Keratinocyte (primary cell): ENCODE measurements around the gene CFAP410. TPM values are rescaled to one million over a fixed set of nuclear protein-coding genes. Genes with fewer than 3 reads are reported as not detected.

ENCODE experiments used
- DNase-seq: peaks from one replicate; pipeline ENCODE4 v3.0.0-alpha.2; 2011; ENCODE audit warnings: low read depth, missing footprints, low spot score
- FAIRE-seq: peaks from 2 replicates; lab custom pipeline; 2011; peaks lifted over from hg19 to GRCh38; lab: Jason Lieb, UNC
- H2AFZ ChIP-seq: 2 replicates; pipeline ENCODE4 v1.6.0; 2012; ENCODE audit warnings: low read length, control low read depth, inconsistent platforms; ENCODE audit not compliant: control insufficient read depth
- H3K27ac ChIP-seq: 2 replicates; pipeline ENCODE4 v1.5.1; 2011; ENCODE audit warnings: low read length; ENCODE audit not compliant: control insufficient read depth, insufficient read depth
- H3K27me3 ChIP-seq: 3 replicates; pipeline ENCODE4 v1.6.0; 2011; ENCODE audit warnings: low read length; ENCODE audit not compliant: control insufficient read depth, insufficient read depth; ENCODE audit errors: extremely low read depth
- H3K36me3 ChIP-seq, 2 experiments: 2 replicates in 1 of 2; 3 replicates in 1 of 2; pipeline ENCODE4 v1.5.1; 2011; ENCODE audit warnings: low read length in 2 of 2, mild to moderate bottlenecking in 1 of 2; ENCODE audit not compliant: control insufficient read depth in 2 of 2, insufficient read depth in 2 of 2; ENCODE audit errors: extremely low read depth in 1 of 2
- H3K4me1 ChIP-seq: 3 replicates; pipeline ENCODE4 v1.5.1; 2011; ENCODE audit warnings: low read length; ENCODE audit not compliant: control insufficient read depth, insufficient read depth; ENCODE audit errors: extremely low read depth
- H3K4me2 ChIP-seq: 3 replicates; pipeline ENCODE4 v1.6.0; 2011; ENCODE audit warnings: low read depth, low read length; ENCODE audit not compliant: control insufficient read depth, insufficient read depth; ENCODE audit errors: extremely low read depth
- H3K4me3 ChIP-seq, 3 experiments: fragments of 200-600 bp in 1 of 3; sonication (generic) in 1 of 3; 2 replicates in 2 of 3; 3 replicates in 1 of 3; pipeline ENCODE4 v1.5.1; 2011 to 2016; ENCODE audit warnings: low read length in 3 of 3, mild to moderate bottlenecking in 3 of 3, control low read depth in 2 of 3, inconsistent platforms in 1 of 3, low read depth in 1 of 3, mixed read lengths in 1 of 3, mixed run types in 1 of 3, moderate library complexity in 1 of 3; ENCODE audit not compliant: control insufficient read depth in 2 of 3, insufficient read depth in 2 of 3; ENCODE audit errors: extremely low read depth in 1 of 3
- H3K79me2 ChIP-seq: 2 replicates; pipeline ENCODE4 v1.6.0; 2012; ENCODE audit warnings: low read length; ENCODE audit not compliant: control insufficient read depth, insufficient read depth
- H3K9ac ChIP-seq: 3 replicates; pipeline ENCODE4 v1.6.0; 2011; ENCODE audit warnings: low read length; ENCODE audit not compliant: control insufficient read depth, insufficient read depth; ENCODE audit errors: extremely low read depth
- H3K9me1 ChIP-seq: 3 replicates; pipeline ENCODE4 v1.6.0; 2011; ENCODE audit warnings: low read length; ENCODE audit not compliant: control insufficient read depth, insufficient read depth; ENCODE audit errors: extremely low read depth
- H3K9me3 ChIP-seq: 2 replicates; pipeline ENCODE4 v1.5.1; 2012; ENCODE audit warnings: low read depth, low read length; ENCODE audit not compliant: control insufficient read depth
- H4K20me1 ChIP-seq: 3 replicates; pipeline ENCODE4 v1.6.0; 2011; ENCODE audit warnings: low read length; ENCODE audit not compliant: control insufficient read depth, insufficient read depth; ENCODE audit errors: extremely low read depth
- EZH2 ChIP-seq: IDR thresholded peaks from one replicate; pipeline ENCODE4 v1.6.1; 2012; ENCODE audit warnings: inconsistent platforms, mild to moderate bottlenecking, low read length, moderate library complexity
- dilution Hi-C: fragments of 300-500 bp; cut with MboI; formaldehyde crosslinking; loops from one replicate; pipeline ENCODE4 v1.7.0; 2020; ENCODE audit warnings: low sequenced_read_pairs; ENCODE audit not compliant: extremely low pct_ligation_motif_present
- polyA plus RNA-seq, 5 experiments: library from polyadenylated mRNA; depleted of rRNA in 3 of 5; stranded (reverse) in 3 of 5; stranded (forward) in 1 of 5; unstranded in 1 of 5; fragments of >200 nt; gene quantifications; 1 replicate in 1 of 5; 2 replicates in 3 of 5; 3 replicates in 1 of 5; pipeline versions ENCODE4 v1.2.1 to v1.2.3, GENCODE V29; 2011 to 2012; ENCODE audit warnings: missing spikeins in 2 of 5, low read depth in 1 of 5, low replicate concordance in 1 of 5
- TF ChIP-seq, protein P1 (sequence below), 3 experiments: IDR thresholded peaks in 1 of 3; conservative IDR thresholded peaks in 1 of 3; optimal IDR thresholded peaks in 1 of 3; 2 replicates in 2 of 3; 3 replicates in 1 of 3; pipeline versions ENCODE3 to v1.5.1; 2011; ENCODE audit warnings: low read length in 3 of 3, mild to moderate bottlenecking in 3 of 3, moderate library complexity in 2 of 3, control low read depth in 1 of 3, inconsistent platforms in 1 of 3; ENCODE audit not compliant: insufficient read depth in 2 of 3; ENCODE audit errors: extremely low read depth in 1 of 3

The CFAP410 gene
- polyA plus RNA-seq, 1 donor (not counting 4 experiments of a cell fraction or from before 2014, with no cell fraction given) = 2.2 TPM

DNA sequence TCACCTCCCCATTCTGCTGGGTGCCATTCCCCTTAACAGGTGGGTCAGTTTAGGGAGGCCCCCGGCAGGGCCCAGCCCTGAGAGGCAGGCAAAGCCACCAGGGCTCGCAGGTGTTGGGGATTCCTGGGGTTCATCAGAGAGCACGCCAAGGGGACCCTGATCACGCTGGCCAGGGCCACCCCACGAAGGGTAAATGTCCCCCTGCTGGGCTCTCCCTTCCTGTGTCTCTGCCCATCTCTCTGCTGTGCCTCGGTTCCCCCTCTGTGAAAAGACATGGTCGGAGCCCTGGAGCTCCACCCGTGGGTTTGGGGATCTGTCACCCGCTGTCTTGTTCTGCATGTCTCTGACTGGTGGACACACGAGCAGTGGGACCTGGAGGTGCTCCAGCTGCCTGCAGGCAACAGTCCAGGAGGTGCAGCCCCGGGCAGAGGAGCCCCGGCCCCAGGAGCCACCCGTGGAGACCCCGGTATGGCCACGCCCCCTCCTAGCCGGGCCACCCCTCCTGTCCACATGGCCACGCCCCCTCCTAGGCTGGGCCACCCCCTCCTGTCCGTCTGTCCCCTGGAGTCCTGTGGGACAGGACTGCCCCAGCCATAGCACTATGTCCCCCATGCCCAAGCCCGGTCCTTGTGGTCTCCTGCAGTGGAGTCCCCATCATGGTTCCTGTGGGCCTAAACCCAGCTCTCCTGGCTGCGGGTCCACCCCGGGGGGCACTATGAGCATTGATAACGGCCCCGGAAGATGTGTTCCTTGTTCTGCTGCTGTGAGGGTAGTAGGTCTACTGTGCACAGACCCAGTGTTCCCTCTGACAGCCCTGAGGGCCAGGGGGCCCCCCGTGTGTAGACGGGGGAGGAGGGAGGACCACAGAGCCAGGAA is 47.0 kb downstream of the CFAP410 start:
- H3K4me1 ChIP-seq = no peaks in the 10 kb centered on the region
- peaks cover 7% of the 10 kb centered on the region for H4K20me1 ChIP-seq
- FAIRE-seq = no peak
- H3K4me3 ChIP-seq = no peak overlapping the region
- H2AFZ ChIP-seq = no peak overlapping the region
- H3K9me1 ChIP-seq = no peaks in the 10 kb centered on the region
- no peak overlapping the region for H3K9ac ChIP-seq
- dilution Hi-C loops = no loop called here
- DNase-seq = no peak
- H3K4me2 ChIP-seq = no peak overlapping the region
- no peaks in the 10 kb centered on the region for H3K36me3 ChIP-seq
- TF ChIP-seq, protein P1, sequence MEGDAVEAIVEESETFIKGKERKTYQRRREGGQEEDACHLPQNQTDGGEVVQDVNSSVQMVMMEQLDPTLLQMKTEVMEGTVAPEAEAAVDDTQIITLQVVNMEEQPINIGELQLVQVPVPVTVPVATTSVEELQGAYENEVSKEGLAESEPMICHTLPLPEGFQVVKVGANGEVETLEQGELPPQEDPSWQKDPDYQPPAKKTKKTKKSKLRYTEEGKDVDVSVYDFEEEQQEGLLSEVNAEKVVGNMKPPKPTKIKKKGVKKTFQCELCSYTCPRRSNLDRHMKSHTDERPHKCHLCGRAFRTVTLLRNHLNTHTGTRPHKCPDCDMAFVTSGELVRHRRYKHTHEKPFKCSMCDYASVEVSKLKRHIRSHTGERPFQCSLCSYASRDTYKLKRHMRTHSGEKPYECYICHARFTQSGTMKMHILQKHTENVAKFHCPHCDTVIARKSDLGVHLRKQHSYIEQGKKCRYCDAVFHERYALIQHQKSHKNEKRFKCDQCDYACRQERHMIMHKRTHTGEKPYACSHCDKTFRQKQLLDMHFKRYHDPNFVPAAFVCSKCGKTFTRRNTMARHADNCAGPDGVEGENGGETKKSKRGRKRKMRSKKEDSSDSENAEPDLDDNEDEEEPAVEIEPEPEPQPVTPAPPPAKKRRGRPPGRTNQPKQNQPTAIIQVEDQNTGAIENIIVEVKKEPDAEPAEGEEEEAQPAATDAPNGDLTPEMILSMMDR (optimal IDR thresholded peaks at IDR 0.05 in 1 of 3, IDR thresholded peaks at IDR 0.05 in 1 of 3, conservative IDR thresholded peaks at IDR 0.05 in 1 of 3; ENCODE audit: extremely low read depth in 1 of 3, insufficient read depth in 2 of 3, low read length in 3 of 3) = no peak
- no peak for TF ChIP-seq EZH2
- H3K79me2 ChIP-seq = no peaks in the 10 kb centered on the region
- no peaks in the 10 kb centered on the region for H3K9me3 ChIP-seq
- H3K27me3 ChIP-seq = peaks cover 32% of the 10 kb centered on the region
- no peak overlapping the region for H3K27ac ChIP-seq

DNA sequence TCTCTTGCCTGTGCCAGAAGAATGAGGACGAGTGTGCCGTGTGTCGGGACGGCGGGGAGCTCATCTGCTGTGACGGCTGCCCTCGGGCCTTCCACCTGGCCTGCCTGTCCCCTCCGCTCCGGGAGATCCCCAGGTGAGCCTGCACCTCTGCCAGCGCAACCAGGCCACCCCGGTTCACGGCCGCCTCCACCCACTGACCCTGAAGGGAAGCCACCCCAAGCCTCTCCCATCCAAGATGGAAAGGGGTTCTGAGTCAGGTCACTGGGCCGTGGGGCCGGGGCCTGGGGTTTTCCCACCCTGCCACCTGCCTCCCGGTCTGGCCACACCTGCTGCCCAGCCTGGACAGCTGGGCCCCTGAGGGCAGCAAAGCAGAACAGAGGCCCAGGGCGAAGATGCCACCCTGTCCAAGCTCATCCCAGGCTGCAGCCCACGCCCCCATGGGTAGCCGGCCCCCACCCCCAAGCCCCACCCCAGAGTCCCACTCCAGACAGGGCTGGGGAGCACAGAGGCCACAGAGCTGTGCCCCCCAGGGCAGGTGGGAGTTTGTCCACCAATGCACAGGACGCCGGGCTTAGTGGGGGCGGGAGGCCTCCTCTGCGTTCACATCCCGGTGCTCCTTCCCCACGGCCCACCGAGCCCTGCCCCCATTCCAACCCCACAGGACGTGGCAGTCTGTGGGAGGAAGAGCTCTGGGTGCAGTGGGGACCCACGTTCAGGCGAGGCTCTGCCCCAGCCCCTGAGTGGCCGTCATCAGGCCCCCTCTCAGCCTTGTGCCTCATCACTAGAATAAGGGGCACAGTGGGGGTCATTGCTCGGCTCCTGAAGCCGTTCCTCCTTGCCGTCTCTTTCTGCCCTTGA is 47.9 kb downstream of the CFAP410 start:
- Histone ChIP-seq H3K27ac (no peak overlapping the region), H3K79me2 (no peaks in the 10 kb centered on the region), H3K4me3 (no peak overlapping the region), H3K9ac (no peak overlapping the region), H3K4me2 (no peak overlapping the region), H4K20me1 (peaks cover 7% of the 10 kb centered on the region), H2AFZ (no peak overlapping the region), H3K9me3 (no peaks in the 10 kb centered on the region), H3K27me3 (peaks cover 40% of the 10 kb centered on the region), H3K9me1 (no peaks in the 10 kb centered on the region), H3K36me3 (no peaks in the 10 kb centered on the region), H3K4me1 (no peaks in the 10 kb centered on the region)
- FAIRE-seq = no peak
- no peak for DNase-seq
- TF ChIP-seq, protein P1 (optimal IDR thresholded peaks at IDR 0.05 in 1 of 3, IDR thresholded peaks at IDR 0.05 in 1 of 3, conservative IDR thresholded peaks at IDR 0.05 in 1 of 3; ENCODE audit: extremely low read depth in 1 of 3, insufficient read depth in 2 of 3, low read length in 3 of 3) = no peak
- no peak for TF ChIP-seq EZH2
- dilution Hi-C loops = no loop called here
